B cell (primary cell): ENCODE measurements around the gene KCNQ5. TPM values are rescaled to one million over a fixed set of nuclear protein-coding genes. Genes with fewer than 3 reads are reported as not detected.

ENCODE experiments used
- ATAC-seq: fragments of 200-7000 bp; cut with Tn5 transposase; one replicate; pipeline ENCODE4 v1.10.0; 2021; ENCODE audit warnings: low read depth, mild to moderate bottlenecking, moderate number of reproducible peaks, moderate library complexity
- CTCF ChIA-PET: fragments of 350-600 bp; sonication (Branson Sonifier 250); formaldehyde crosslinking; loops from one replicate; lab custom pipeline; 2021; ENCODE audit warnings: antibody characterized with exemption, inconsistent platforms; lab: Charles Lee
- POLR2A ChIA-PET: fragments of 350-600 bp; sonication (Branson Sonifier 250); formaldehyde crosslinking; loops from one replicate; lab custom pipeline; 2021; ENCODE audit warnings: antibody characterized with exemption; lab: Charles Lee
- DNase-seq: peaks from one replicate; pipeline ENCODE4 v3.0.0; 2013
- H2AFZ ChIP-seq: 2 replicates; pipeline ENCODE4 v1.6.1; 2012; ENCODE audit warnings: mild to moderate bottlenecking, low read depth, low read length; ENCODE audit not compliant: insufficient read depth, poor library complexity, severe bottlenecking
- H3K27ac ChIP-seq, 2 donors: 1 replicate in 1 of 2; 2 replicates in 1 of 2; pipeline ENCODE4 v1.5.1; 2012 to 2013; ENCODE audit warnings: low read length in 2 of 2, mild to moderate bottlenecking in 2 of 2, moderate library complexity in 1 of 2
- H3K27me3 ChIP-seq, 4 experiments: fragments of 200-600 bp in 1 of 4; sonication (generic) in 1 of 4; replicated peaks in 1 of 4; 1 replicate in 2 of 4; 2 replicates in 2 of 4; pipeline versions ENCODE4 v1.6.1 to v1.7.0; 2013 to 2016; ENCODE audit warnings: low read length in 3 of 4, mild to moderate bottlenecking in 2 of 4, mixed read lengths in 1 of 4, moderate library complexity in 1 of 4; ENCODE audit not compliant: insufficient read depth in 4 of 4, control insufficient read depth in 3 of 4; ENCODE audit errors: control extremely low read depth in 1 of 4
- H3K36me3 ChIP-seq, 2 experiments: replicated peaks in 1 of 2; 1 replicate in 1 of 2; 2 replicates in 1 of 2; pipeline versions ENCODE4 v1.6.1 to v1.7.1; 2013; ENCODE audit warnings: low read length in 1 of 2; ENCODE audit not compliant: insufficient read depth in 2 of 2, control insufficient read depth in 1 of 2; ENCODE audit errors: control extremely low read depth in 1 of 2, extremely low read depth in 1 of 2
- H3K4me1 ChIP-seq, 2 donors: fragments of 200-600 bp in 1 of 2; sonication (generic) in 1 of 2; 1 replicate in 1 of 2; 2 replicates in 1 of 2; pipeline versions ENCODE4 v1.5.1 to v1.6.1; 2013 to 2017; ENCODE audit warnings: low read length in 2 of 2; ENCODE audit not compliant: control insufficient read depth in 2 of 2, insufficient read depth in 2 of 2
- H3K4me2 ChIP-seq: replicated peaks from 2 replicates; pipeline ENCODE3; 2012; ENCODE audit warnings: mild to moderate bottlenecking, low read depth, low read length; ENCODE audit not compliant: poor library complexity, severe bottlenecking
- H3K4me3 ChIP-seq, 5 experiments: fragments of 200-600 bp in 1 of 5; sonication (generic) in 1 of 5; 1 replicate in 3 of 5; 2 replicates in 2 of 5; pipeline versions ENCODE4 v1.5.1 to v1.7.0; 2011 to 2016; ENCODE audit warnings: low read length in 4 of 5, mild to moderate bottlenecking in 4 of 5, low read depth in 2 of 5, control low read depth in 1 of 5, moderate library complexity in 1 of 5; ENCODE audit not compliant: insufficient read depth in 1 of 5; ENCODE audit errors: control extremely low read depth in 1 of 5, extremely low read depth in 1 of 5
- H3K79me2 ChIP-seq: fragments of 200-600 bp; sonication (generic); one replicate; pipeline ENCODE4 v1.6.0; 2016; ENCODE audit warnings: low read length; ENCODE audit not compliant: control insufficient read depth, insufficient read depth
- H3K9ac ChIP-seq: fragments of 200-600 bp; sonication (generic); 2 replicates; pipeline ENCODE4 v1.6.1; 2017; ENCODE audit warnings: mild to moderate bottlenecking, low read length, moderate library complexity
- H3K9me3 ChIP-seq, 3 donors: one replicate each; pipeline versions ENCODE4 v1.6.1 to v1.7.1; 2013; ENCODE audit warnings: low read length in 2 of 3; ENCODE audit not compliant: control insufficient read depth in 2 of 3, insufficient read depth in 1 of 3; ENCODE audit errors: control extremely low read depth in 1 of 3
- H4K20me1 ChIP-seq: 2 replicates; pipeline ENCODE4 v1.6.0; 2012; ENCODE audit warnings: mild to moderate bottlenecking, low read length; ENCODE audit not compliant: insufficient read depth, control insufficient read depth, poor library complexity, severe bottlenecking
- H3K27ac Mint-ChIP-seq: one replicate; pipeline ENCODE4 v1.8.0; 2021; ENCODE audit warnings: mixed read lengths
- H3K27me3 Mint-ChIP-seq: one replicate; pipeline ENCODE4 v1.8.0; 2021; ENCODE audit warnings: mixed read lengths
- H3K4me1 Mint-ChIP-seq: one replicate; pipeline ENCODE4 v1.8.0; 2021; ENCODE audit warnings: mixed read lengths
- H3K4me3 Mint-ChIP-seq: one replicate; pipeline ENCODE4 v1.8.0; 2021; ENCODE audit warnings: mixed read lengths
- H3K9me3 Mint-ChIP-seq: one replicate; pipeline ENCODE4 v1.8.0; 2022; ENCODE audit warnings: mixed read lengths; ENCODE audit not compliant: insufficient read depth
- CTCF ChIP-seq: fragments of 200-600 bp; IDR thresholded peaks from one replicate; pipeline ENCODE4 v1.8.0; 2022; ENCODE audit warnings: antibody characterized with exemption, mild to moderate bottlenecking
- EZH2 ChIP-seq: IDR thresholded peaks from 2 replicates; pipeline ENCODE4 v1.6.1; 2012; ENCODE audit warnings: borderline replicate concordance, low read depth, mild to moderate bottlenecking, moderate library complexity, low read length; ENCODE audit not compliant: insufficient read depth, poor library complexity, severe bottlenecking
- WGBS: methylation state at CpG from one replicate; pipeline ENCODE4 v1.1.5; 2013; ENCODE audit warnings: missing lambda C conversion rate; ENCODE audit not compliant: insufficient coverage; 5-methylcytosine and 5-hydroxymethylcytosine counted together
- intact Hi-C: fragments of 100-400 bp; cut with micrococcal nuclease; formaldehyde crosslinking; loops from one replicate; pipeline ENCODE4 v1.10.0; 2022
- polyA plus RNA-seq: library from polyadenylated mRNA; depleted of rRNA; stranded (reverse); fragments of >200 nt; gene quantifications from 2 replicates; pipeline ENCODE4 v1.2.3, GENCODE V29; 2012
- total RNA-seq, 2 donors: library from RNA; stranded (reverse); fragments of 120-200 nt in 1 of 2; gene quantifications; 1 replicate in 1 of 2; 2 replicates in 1 of 2; pipeline versions ENCODE4 v1.2.3 to v1.2.4, GENCODE V29; 2013 to 2022

Gene KCNQ5
- total and polyA plus RNA-seq, 2 donors (not counting 1 experiment from before 2014, with no cell fraction given): 2.3 to 9.4 TPM

GRCh38 chr6:73050706-73051105 is 428.8 kb downstream of the KCNQ5 start:
- Histone ChIP-seq H3K79me2 (no peaks in the 10 kb centered on the region), H3K9ac (no peak overlapping the region), H3K27ac (no peak overlapping the region), H4K20me1 (no peaks in the 10 kb centered on the region), H3K4me1 (no peaks in the 10 kb centered on the region), H3K36me3 (no peaks in the 10 kb centered on the region), H3K27me3 (no peaks in the 10 kb centered on the region), H3K4me2 (no peak overlapping the region), H3K4me3 (no peak overlapping the region), H3K9me3 (peaks cover 0 to 8% (median 0%) of the 10 kb centered on the region in 3 donors), H2AFZ (no peak overlapping the region)
- no peak overlapping the region for H3K27ac Mint-ChIP-seq
- CTCF ChIA-PET: no interaction called here
- ATAC-seq (no peak), DNase-seq (no peak)
- no CpG with 5 or more reads among the region's 1 CpG for WGBS
- TF ChIP-seq EZH2 (no peak), CTCF (no peak)
- no peaks in the 10 kb centered on the region for H3K4me1 Mint-ChIP-seq
- intact Hi-C loops: no loop called here
- H3K27me3 Mint-ChIP-seq: no peaks in the 10 kb centered on the region
- POLR2A ChIA-PET: interaction anchor here (0.7 kb wide), 1 partner anchor 18 kb away, joined by 3 read pairs; no protein-coding TSS in a partner anchor
- no peaks in the 10 kb centered on the region for H3K9me3 Mint-ChIP-seq
- no peak overlapping the region for H3K4me3 Mint-ChIP-seq

GRCh38 chr6:73051147-73051546 is 429.3 kb downstream of the KCNQ5 start:
- no peaks in the 10 kb centered on the region for H3K79me2 ChIP-seq
- Mint-ChIP-seq H3K9me3 (peaks cover 2% of the 10 kb centered on the region), H3K27me3 (no peaks in the 10 kb centered on the region), H3K4me1 (no peaks in the 10 kb centered on the region), H3K27ac (no peak overlapping the region), H3K4me3 (no peak overlapping the region)
- WGBS: 96% methylated on average over 5 of the region's 5 CpGs
- no peaks in the 10 kb centered on the region for H3K36me3 ChIP-seq
- peaks cover 0 to 12% (median 0%) of the 10 kb centered on the region in 3 donors for H3K9me3 ChIP-seq
- H2AFZ ChIP-seq: no peak overlapping the region
- H4K20me1 ChIP-seq: no peaks in the 10 kb centered on the region
- no peaks in the 10 kb centered on the region for H3K27me3 ChIP-seq
- ATAC-seq: no peak
- no peak overlapping the region for H3K4me3 ChIP-seq
- no peak overlapping the region for H3K9ac ChIP-seq
- no peaks in the 10 kb centered on the region for H3K4me1 ChIP-seq
- ChIA-PET CTCF (no interaction called here), POLR2A (no interaction called here)
- TF ChIP-seq CTCF (no peak), EZH2 (no peak)
- intact Hi-C loops: no loop called here
- H3K4me2 ChIP-seq: no peak overlapping the region
- H3K27ac ChIP-seq: no peak overlapping the region
- no peak for DNase-seq
